Stimulated activated CD8-positive, alpha-beta memory T cell treated with anti-CD3 and anti-CD28 coated beads, Interleukin-7, amount 100 ng/mL, for 1 hour (primary cell): ENCODE results near the gene CHRNA5.
"Not testable (repeated sequence)": the region's sequence is repeated elsewhere in the genome, so short reads cannot be mapped to it uniquely, and the experiment has no call there.

Experiments
- DNase-seq, 2 donors: peaks; one replicate each; pipeline ENCODE4 v3.0.0-alpha.2; 2020; ENCODE audit warnings: low read depth in 2 of 2

CHRNA5 gene

DNA sequence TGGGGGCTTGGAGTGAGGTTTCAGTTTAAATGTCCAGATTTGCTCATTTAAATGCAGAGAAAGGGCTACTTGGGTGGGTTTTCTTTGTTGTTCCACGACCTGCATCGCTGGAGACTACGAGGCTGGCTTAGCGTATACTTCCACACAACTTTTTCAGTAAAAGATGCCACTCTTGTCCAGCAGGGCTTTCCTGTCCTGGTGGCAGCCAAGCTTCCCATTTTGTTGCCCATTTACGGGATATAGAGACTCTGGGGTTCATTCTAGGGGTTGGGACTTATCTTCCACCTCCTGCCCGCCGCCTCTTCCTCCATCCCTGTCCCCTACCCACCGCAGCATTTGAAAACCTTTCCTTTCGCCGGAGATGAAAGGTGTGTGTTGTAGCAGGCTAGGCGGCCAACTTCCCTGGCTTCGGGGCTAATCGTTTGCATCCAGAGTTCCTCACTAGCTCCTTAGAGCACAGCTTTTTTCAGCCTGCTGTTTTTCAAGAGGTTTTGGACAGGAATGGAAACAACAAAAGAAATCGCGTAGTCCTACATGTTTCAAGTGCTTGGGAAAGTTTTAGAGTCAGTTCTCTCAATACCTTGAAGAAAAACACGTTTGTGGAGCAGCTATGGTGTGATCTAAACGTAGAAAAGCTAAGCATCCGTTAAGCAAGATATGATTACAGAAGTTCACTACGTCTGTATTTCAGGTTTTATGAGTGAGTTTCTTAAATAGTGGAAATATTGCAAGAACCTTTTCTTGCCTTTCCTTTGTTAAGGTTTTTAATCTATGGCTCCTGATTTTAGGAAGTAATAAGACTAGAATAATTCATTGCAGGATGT lies 843 bp downstream of the CHRNA5 start:
- DNase-seq = no peak

DNA sequence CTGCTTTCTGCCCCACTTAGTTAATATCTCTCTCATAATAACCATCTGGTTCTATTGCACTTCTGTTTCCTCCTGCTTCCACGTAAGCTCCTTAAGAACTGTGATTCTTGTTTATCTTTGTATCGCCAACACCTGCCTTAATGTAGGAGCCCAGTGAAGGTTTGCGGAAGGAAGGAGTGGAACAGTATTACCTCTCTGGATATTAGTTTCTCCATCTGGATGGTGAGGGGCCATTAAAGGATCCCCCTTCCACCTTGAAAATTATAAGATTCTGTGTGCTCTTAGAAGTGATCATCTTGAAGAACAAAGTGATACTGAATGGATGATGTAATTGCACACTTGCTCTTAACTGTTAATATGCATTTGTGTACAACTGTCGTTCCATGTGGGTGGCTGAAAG lies 2.2 kb downstream of the CHRNA5 start:
- no peak for DNase-seq

DNA sequence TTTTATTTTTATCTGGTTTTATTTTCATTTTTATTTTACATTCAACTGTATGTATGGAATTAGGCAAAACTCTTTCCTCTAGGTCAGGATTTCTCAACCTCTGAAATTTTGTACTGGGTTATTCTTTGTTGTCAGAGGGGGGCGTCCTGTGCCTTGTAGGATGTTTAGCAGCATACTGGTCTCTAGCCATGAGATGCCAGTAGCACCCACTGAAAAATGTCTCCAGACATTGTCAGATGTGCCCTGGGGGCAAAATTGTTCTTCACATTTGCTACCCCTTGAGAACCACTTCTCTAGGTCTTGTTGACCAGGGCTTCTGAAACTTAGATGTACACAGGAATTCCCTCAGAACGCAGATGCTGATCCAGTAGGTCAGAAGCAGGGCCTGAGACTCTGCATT lies 5.4 kb downstream of the CHRNA5 start:
- no peak for DNase-seq

DNA sequence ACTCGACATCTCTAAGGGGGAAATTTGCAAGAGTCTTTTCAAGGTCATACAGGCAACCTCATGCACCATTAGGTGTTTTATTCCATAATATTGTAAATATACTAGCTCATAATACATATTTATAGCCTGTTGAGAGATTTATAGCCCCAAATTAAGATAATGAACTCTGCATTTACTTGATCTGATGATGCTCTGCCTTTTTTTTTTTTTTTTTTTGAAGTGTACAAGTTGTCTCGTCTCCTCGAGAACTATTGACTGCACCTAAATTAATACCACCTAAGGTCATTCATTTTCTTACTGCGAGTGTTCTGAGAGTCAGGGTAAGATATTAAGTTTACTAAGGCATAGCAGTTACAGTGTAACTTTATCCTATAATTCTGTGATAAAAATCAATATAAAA lies 6.1 kb downstream of the CHRNA5 start:
- no peak for DNase-seq

DNA sequence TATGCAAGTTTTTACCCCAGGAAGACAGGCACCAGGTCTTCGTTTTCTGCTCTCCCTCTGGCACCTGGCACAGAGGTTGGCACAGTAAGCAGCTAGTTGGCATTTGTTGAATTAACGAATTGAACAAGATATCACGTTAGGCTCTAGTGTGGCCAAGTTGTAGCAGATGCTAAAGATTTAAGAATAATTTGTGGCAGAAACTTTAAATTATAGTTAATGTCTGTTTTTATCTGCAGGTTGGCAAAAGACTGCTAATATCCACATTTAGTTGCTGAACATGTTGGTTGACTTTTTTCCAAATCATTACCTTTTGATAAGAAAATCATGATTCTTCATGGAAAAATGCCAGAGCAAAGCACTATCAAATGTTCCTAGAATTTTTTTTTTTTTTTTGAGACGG lies 8.1 kb downstream of the CHRNA5 start:
- no peak for DNase-seq

DNA sequence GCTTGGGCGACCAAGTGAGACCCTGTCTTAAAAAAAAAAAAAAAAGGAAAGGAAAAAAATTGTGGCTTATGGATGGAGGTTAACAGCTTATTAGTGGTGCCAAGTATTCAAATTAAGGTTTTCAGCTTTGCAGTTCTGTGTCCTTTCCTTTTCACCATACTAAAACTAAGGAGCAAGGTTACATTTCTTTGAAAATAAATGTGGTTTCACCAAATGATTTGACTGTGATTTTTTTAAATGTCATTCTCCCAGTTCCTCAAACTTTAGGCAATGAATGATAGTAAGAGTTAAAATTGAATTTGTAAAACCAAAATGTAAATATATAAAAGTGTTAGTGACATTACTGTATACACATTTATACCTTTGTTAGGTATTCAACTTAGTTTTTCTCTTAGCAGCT lies 9.6 kb downstream of the CHRNA5 start:
- no peak for DNase-seq

DNA sequence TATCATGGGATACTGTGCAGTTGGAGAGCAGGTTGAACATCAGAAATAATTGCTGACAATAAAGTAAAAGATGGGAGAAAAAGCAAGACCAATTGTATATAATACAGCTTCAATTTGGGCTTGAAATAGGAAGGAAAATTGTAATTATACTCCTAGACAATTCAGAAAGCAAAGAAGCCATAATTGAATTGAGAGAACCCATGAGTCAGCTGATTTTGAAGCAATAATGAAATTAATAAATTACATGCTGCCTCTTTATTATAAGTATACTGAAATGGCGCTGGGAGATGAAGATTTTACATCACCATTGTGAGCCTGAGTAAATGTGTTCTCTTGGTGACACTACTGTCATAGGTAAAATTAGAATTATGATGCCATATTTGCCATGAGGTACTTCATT lies 32.3 kb downstream of the CHRNA5 start:
- DNase-seq = no peak

DNA sequence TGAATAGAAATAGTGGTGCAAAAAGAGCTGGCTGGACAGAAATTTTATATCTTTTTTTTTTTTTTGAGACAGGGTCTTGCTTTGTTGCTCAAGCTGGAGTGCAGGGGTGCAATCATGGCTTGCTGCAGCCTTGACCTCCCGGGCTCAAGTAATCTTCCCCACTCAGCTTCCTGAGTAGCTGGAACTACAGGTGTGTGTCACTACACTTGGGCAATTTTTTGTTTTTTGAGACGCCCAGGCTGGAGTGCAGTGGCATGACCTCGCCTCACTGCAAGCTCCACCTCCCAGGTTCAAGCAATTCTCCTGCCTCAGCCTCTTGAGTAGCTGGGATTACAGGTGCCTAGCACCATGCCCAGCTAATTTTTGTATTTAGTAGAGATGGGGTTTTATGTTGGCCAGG lies 33.0 kb downstream of the CHRNA5 start:
- DNase-seq = no peak

DNA sequence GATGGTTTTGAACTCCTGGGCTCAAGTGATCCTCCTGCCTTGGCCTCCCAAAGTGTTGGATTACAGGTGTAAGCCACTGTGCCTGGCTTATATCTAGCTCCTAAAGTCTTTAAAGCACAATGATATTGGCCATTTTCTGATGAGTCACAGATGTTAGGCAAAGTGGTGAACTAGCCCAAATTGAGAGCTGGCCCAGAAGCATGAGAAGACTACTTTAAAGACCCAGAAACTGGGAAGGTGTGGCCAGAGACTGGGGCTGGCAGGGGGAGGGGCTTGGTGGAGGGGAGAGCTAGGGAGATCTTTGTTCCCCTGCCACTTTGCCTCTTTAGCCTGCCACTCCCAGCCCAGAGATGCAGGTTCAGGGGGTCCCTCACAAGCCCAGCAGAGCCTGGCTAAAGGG lies 33.9 kb downstream of the CHRNA5 start:
- DNase-seq = no peak

DNA sequence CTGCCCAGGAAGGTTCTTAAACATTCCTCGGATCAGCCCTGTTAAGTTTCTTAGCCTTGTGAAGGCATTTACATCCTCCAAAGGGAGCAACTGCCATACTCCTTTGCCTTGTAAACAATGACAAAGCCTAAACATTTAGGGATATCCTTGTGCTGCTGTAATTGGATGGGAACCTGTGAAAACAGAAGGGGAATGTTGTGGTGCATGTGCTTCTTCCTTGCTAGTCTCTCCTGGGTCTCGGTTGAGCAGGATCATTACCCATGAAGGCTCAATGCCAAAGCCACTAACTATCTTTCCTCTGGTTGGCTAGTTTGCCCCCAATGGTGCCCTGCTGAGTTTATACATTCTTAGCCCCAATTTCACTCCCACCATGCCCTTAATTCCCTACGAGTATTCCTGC lies 38.1 kb downstream of the CHRNA5 start:
- no peak for DNase-seq

DNA sequence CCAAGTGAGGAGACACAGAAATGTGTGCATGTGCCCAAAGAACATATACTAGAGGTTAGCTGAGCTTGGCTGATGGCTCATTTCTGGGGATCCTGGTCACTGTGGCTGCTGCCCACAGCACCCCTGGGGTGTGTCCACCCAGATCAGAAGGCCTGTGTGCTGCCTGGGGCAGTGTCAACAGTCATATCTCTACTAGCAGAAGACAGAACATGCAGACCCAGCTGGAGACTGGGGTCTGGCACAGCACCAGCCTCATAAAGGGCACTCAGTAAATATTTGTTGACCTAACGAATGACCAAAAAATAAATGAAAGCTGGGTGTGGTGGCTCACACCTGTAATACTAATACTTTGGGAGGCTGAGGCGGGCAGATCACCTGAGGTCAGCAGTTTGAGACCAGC lies 39.1 kb downstream of the CHRNA5 start:
- no peak for DNase-seq

DNA sequence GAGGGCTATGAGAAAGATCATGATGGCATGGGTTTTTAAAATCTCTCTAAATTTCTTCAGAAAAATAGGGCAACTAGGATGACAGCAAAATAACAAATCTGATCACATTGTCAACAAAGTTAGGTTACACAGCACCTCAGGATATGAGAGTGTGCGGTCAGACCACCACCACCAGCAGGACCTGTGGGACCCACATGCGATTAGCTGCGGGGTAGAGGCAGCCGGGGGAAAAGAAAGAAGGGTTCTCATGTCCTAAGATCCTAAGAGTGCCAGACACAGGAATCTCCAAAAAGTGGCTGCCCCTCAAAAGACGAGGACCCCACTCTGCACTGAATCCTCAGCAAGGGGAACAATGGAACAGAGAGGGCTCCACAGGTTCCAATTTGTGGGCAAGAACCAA lies 39.9 kb downstream of the CHRNA5 start:
- no peak for DNase-seq

DNA sequence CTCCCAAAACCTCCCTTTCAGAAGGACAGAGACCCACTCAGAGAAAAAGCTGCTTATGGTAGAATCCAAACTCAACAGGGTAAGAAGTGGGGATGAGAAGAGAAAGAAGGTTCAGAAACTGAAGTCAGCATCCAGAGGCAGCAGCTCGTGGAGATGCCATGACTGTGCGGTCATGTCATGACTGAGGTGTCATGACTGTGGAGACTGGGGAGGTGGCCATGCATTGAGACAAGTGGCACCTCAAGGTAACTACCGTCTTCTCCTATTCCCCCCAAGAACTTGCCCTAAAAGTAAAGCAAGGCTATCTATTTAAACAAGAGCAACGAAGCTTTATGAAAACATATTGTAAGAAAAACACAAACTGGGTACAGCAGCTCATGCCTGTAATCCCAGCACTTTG lies 40.4 kb downstream of the CHRNA5 start:
- DNase-seq = no peak

DNA sequence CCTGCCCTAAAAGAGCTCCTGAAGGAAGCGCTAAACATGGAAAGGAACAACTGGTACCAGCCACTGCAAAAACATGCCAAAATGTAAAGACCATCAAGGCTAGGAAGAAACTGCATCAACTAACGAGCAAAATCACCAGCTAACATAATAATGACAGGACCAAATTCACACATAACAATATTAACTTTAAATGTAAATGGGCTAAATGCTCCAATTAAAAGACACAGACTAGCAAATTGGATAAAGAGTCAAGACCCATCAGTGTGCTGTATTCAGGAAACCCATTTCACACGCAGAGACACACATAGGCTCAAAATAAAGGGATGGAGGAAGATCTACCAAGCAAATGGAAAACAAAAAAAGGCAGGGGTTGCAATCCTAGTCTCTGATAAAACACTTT lies 44.2 kb downstream of the CHRNA5 start:
- DNase-seq = not testable (repeated sequence)

DNA sequence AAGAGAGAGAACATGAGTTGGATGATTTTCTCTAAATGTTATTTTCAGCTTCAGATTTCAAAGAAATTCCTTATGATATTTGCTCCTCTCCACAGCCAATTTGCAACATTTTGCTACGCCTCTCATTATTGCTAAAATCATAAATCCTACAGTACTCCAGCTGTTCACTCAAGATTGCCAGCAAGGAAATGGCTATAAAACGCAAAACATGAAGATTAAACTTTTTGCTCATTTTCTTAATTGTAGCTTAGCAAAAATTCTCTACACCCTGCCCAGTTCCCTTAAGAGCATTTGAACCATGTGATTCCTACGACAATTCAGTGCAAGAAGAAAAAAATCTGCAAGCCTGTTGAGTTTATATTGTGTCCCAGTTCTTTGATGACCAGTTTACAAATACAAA lies 48.7 kb downstream of the CHRNA5 start:
- DNase-seq = no peak

DNA sequence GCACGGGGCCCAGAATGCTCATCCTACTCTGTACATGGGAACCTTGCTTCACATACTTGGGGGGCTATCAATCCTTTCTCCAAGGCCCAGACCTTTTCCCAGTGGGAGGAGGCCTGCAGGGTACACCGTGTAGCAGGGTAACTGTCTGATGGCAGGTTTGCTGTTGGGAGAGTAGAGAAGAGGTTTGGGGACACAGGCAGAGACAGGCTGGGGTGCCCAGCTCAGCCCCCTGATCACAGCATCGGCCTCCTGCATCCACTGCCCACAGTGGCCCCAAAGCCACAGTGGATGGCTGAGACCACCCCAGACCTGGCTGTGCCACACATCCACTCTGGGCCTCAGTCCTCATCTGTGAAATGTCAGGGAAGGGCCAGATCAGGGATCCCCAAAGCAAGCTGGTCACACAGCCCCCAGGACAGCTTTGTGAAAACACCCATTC lies 49.9 kb downstream of the CHRNA5 start:
- no peak for DNase-seq

DNA sequence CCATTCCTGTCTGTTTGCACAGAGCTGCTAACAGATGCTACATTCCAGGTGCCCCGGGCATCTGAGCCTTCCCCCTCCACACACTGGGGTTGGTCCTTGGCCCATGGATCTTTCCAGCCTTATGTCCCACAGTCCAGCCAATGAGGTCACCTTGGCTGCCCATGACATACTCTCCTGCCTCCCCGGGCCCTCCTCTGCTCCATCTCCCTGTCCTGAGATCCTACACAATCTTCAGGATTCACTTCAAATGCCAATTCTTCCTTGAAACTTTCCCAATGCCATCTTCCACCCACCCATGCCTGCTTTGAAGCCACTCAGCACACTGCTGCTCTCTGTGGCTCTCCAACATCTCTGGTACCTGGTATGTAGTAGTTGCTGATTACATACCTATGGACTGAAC lies 51.2 kb downstream of the CHRNA5 start:
- no peak for DNase-seq

DNA sequence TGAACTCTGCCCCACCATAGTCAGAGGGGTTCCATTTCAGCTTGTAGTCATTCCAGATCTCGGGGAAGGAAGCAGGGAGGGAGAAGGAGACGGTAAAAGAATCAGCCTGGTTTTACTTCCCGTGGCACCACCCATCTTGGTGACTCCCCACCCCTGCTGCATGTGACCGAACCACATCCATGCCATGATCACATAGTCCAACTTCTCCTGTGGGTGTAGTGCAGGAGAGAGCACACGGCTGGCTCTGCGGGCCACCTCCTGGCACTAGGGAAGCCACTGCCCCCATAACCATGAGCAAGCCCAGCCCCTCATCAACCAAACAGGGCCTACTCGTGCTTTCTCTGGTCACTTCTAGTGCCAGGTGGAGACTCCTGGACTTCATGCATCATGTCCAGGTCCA lies 51.8 kb downstream of the CHRNA5 start:
- DNase-seq = no peak

DNA sequence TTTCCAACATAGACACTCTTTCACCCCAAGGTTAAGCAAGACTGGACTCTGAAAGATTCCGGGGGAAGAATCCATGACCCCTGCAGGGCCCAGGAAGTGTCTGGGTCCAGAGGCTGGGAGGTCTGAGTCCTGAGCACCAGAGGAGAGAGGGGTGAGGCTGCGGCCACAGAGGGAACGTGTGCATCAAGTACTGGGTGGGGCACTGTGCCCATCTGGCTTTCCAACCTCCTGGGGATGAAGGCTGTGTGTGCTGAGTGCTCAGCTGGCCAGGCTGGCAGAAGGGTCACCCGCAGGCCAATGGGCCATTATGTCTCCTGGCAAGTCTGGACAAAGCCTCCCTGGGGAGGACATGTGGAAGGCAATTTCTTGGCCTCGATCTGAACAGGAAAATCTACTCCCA lies 52.2 kb downstream of the CHRNA5 start:
- DNase-seq = no peak

DNA sequence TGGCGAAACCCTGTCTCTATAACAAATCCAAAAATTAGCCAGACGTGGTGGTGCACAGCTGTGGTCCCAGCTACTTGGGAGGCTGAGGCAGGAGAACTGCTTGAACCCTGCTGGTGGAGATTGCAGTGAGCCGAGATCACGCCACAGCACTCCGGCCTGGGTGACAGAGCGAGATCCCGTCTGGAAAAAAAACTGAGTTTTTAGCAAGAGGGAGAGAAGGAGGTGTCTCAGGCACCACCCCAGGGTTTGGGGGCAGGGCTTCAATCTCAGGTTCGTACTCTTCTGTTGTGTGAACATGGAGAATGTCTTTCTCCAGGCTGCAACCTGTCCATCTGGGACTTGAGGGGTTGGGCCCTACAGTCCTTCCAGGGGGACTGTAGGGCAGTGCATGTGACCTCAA lies 52.7 kb downstream of the CHRNA5 start:
- DNase-seq = no peak

DNA sequence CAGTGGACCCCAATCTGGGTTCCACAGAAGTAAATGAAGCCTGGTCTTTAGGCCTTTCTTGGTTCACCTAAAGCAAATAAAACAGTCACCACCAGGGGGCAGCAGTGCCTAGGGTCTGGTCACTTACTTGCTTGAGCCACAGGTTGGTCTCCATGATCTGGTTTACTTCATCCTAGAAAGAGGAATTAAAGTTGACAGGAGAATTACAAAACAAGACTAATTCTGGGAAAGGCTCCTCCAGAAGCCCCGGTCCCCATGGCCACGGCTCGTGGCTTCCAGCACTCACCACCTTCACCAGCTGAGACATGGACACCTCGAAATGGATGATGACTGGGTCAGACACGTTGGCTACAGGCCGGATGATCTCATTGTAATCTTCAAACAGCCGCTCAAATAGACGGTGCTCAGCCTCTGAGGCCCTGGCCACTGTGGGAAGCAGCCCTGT lies 53.2 kb downstream of the CHRNA5 start:
- peak; percentile 40 to 74 for DNase-seq

DNA sequence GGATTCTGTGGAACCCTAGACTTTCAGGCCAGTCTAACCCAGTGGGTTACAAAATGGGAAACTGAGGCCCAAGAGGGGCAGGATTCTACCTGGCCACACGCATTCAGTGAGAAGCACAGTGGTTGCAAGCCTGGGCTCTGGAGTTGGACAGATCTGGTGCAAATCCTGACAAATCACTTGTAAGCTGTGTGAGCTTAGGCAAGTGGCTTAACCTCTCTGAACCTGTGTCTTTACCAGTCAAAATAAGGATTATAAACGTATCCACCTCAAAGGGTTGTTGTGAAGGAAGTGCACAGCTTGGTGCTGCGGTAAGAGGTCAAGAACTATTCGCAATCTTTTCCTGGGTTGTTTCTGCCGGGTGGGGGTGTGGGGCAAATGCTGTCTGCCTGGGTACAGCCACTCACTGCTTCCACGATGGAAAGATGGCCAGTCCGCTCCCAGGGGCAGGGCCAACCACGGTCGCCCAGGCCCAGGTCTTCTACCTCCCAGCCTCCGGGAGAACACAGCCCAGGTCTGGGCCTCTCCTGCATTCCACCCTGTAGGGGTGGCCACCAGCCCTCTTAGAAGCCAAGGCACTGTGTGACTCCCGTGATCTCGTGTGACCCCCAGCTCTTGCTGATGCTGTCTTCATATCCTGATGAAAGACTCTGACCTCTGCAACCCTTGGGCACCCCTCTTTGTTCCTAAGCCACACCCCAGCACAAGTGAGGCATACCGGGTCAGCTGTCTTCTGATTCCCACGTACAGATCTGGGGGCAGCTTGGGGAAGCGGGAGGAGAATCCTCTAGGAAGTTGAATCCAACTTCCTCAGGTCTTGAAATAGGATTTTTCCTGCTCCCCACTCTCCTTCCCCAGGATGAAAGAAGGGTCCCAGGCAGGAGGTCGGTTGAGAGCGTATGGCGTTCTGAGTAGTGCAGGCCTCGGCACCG lies 54.0 kb downstream of the CHRNA5 start:
- no peak for DNase-seq

DNA sequence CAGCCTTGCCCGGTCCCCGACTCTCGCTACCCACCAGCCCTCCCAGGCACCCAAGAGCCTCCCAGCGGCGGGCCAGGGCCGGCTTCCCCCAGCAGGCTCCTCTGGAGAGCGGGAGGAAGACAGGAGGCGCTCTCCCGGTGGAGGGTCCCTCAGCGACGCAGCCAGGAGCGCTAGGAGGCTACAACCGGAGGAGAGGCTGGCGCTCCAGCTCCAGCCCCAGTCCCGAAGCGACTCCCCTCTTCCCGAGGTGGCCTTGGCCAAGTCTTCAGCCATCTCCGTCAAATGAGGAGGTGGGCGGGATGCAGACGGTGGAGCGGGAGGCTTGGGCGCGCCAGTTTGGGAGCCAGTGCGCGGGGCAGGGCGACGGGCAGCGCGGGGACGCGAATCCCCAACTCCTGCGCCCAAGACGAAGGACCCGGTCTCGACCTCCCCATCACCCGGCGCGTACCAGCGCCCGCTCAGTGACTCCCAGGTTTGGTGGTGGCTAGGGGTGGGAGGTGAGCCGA lies 54.8 kb downstream of the CHRNA5 start:
- no peak for DNase-seq
